AG09309 (cell line): Measurements from ENCODE around the gene CHAC1.

ENCODE experiments used
- DNase-seq: peaks from one replicate; pipeline ENCODE4 v3.0.0-alpha.2; 2010; ENCODE audit warnings: low read depth
- H3K4me3 ChIP-seq: 2 replicates; pipeline ENCODE4 v1.5.1; 2011; ENCODE audit warnings: mild to moderate bottlenecking, low read depth, low read length, moderate library complexity; ENCODE audit not compliant: control insufficient read depth
- TF ChIP-seq, protein P1 (sequence below): IDR thresholded peaks from 2 replicates; pipeline ENCODE4 v1.5.1; 2011; ENCODE audit warnings: mild to moderate bottlenecking, low read depth, low read length, inconsistent platforms; ENCODE audit not compliant: insufficient read depth, control insufficient read depth; ENCODE audit errors: missing control alignments

The CHAC1 gene

GRCh38 chr15:40937762-40938535, 15.3 kb upstream of the CHAC1 start:
- DNase-seq = no peak
- H3K4me3 ChIP-seq = no peak overlapping the region
- TF ChIP-seq, protein P1, sequence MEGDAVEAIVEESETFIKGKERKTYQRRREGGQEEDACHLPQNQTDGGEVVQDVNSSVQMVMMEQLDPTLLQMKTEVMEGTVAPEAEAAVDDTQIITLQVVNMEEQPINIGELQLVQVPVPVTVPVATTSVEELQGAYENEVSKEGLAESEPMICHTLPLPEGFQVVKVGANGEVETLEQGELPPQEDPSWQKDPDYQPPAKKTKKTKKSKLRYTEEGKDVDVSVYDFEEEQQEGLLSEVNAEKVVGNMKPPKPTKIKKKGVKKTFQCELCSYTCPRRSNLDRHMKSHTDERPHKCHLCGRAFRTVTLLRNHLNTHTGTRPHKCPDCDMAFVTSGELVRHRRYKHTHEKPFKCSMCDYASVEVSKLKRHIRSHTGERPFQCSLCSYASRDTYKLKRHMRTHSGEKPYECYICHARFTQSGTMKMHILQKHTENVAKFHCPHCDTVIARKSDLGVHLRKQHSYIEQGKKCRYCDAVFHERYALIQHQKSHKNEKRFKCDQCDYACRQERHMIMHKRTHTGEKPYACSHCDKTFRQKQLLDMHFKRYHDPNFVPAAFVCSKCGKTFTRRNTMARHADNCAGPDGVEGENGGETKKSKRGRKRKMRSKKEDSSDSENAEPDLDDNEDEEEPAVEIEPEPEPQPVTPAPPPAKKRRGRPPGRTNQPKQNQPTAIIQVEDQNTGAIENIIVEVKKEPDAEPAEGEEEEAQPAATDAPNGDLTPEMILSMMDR = peak; percentile 45

DNA sequence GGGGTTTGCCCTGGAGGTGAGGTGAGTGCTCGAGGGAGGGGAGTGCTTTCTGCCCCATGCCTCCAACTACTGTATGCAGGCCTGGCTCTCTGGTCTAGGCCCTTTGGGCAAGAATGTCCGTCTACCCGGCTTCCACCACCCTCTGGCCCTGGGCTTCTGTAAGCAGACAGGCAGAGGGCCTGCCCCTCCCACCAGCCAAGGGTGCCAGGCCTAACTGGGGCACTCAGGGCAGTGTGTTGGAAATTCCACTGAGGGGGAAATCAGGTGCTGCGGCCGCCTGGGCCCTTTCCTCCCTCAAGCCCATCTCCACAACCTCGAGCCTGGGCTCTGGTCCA, 14.8 kb upstream of the CHAC1 start:
- no peak for DNase-seq
- TF ChIP-seq, protein P1 = no peak
- H3K4me3 ChIP-seq = no peak overlapping the region

GRCh38 chr15:40940296-40940801, 12.9 kb upstream of the CHAC1 start:
- DNase-seq = no peak
- H3K4me3 ChIP-seq = no peak overlapping the region
- TF ChIP-seq, protein P1 = no peak

DNA sequence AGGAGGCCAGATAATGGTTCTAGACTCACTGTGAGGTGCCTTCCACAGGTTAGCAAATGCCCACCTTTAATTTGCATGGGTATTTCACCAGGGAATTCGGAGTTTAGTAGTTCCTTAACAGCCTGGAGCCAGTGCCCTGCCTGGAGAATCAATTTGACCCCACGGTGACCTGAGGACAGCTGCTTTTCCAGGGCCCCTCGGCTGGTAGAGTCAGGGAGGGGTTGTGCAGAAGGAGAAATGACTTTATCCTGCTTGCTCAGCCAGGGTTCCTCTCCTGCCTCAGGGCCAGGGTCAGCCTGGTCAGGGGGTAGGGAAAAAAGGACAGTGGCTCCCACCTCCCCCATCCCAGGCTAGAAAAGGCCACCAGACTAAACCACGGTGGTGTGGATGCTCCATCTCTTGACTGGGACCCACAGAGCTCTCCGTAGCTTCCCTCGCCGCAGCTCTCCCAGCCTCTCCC, 12.2 kb upstream of the CHAC1 start:
- TF ChIP-seq, protein P1 = no peak
- peak overlapping the region; percentile 18 for H3K4me3 ChIP-seq
- no peak for DNase-seq

GRCh38 chr15:40941528-40942336, 11.5 kb upstream of the CHAC1 start:
- TF ChIP-seq, protein P1 = peak; percentile 24
- H3K4me3 ChIP-seq = peak overlapping the region; percentile 62
- no peak for DNase-seq

DNA sequence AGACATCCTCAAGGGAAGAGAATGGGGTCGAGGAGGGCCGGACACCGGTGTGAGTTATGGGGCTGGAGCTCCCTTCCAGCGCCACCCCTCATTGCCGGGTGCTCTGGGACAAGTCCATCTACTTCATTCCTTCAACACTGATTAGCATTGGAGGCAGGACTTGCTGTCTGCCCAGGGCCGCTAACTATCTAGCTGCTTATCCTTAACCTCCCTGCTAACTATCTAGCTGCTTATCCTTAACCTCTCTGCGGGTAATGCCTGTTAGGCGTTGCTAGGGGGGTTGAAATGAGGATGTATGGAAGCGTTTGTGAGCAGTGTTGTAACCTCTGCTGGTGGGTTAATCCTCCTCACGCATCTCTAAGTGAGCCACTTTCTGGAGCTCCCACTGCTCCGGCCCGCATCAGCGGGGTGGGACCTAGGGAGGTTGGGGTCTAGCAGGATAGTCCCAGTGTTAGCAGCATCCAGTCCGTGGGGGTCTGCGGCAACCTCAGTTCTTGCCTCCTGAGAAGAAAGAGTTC, 10.9 kb upstream of the CHAC1 start:
- H3K4me3 ChIP-seq = peak overlapping the region; percentile 62
- TF ChIP-seq, protein P1 = peak; percentile 7
- no peak for DNase-seq
